ENCODE measurements around the gene OTOG.

GRCh38 chr11:17653611-17654010 is 106.6 kb downstream of the OTOG start:
- TF ChIP-seq EZH2phosphoT487 (IDR thresholded peaks at IDR 0.05; ENCODE audit: borderline replicate concordance) = no peak
- TF ChIP-seq, protein P1, sequence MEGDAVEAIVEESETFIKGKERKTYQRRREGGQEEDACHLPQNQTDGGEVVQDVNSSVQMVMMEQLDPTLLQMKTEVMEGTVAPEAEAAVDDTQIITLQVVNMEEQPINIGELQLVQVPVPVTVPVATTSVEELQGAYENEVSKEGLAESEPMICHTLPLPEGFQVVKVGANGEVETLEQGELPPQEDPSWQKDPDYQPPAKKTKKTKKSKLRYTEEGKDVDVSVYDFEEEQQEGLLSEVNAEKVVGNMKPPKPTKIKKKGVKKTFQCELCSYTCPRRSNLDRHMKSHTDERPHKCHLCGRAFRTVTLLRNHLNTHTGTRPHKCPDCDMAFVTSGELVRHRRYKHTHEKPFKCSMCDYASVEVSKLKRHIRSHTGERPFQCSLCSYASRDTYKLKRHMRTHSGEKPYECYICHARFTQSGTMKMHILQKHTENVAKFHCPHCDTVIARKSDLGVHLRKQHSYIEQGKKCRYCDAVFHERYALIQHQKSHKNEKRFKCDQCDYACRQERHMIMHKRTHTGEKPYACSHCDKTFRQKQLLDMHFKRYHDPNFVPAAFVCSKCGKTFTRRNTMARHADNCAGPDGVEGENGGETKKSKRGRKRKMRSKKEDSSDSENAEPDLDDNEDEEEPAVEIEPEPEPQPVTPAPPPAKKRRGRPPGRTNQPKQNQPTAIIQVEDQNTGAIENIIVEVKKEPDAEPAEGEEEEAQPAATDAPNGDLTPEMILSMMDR (conservative IDR thresholded peaks at IDR 0.05; ENCODE audit: low read length) = no peak
